ENCODE data around the gene SORBS1.

DNA sequence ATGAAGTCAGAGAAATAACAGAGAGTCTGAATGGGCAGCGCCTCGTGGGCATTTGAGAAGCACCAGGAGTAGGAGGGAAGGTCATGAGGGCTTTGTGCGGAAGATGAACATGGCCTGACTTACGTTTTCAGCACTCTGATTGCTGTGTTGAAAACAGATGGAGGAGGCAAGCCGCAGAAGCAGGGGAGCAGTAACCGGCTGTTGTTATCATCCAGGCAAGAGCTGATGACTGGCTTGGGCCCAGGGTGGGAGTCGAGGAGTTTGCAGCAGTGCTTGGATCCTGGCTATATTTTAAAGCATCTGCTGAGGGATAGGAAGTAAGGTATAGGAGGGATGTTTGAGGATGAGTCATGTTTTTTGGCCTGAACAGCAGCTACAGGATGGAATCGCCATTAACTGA, 257.6 kb downstream of the SORBS1 start:
- TF ChIP-seq, protein P1, sequence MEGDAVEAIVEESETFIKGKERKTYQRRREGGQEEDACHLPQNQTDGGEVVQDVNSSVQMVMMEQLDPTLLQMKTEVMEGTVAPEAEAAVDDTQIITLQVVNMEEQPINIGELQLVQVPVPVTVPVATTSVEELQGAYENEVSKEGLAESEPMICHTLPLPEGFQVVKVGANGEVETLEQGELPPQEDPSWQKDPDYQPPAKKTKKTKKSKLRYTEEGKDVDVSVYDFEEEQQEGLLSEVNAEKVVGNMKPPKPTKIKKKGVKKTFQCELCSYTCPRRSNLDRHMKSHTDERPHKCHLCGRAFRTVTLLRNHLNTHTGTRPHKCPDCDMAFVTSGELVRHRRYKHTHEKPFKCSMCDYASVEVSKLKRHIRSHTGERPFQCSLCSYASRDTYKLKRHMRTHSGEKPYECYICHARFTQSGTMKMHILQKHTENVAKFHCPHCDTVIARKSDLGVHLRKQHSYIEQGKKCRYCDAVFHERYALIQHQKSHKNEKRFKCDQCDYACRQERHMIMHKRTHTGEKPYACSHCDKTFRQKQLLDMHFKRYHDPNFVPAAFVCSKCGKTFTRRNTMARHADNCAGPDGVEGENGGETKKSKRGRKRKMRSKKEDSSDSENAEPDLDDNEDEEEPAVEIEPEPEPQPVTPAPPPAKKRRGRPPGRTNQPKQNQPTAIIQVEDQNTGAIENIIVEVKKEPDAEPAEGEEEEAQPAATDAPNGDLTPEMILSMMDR (IDR thresholded peaks at IDR 0.05; ENCODE audit: poor library complexity), result no peak
- TF ChIP-seq EZH2 (IDR thresholded peaks at IDR 0.05; ENCODE audit: borderline replicate concordance), result no peak

Measured in hepatocyte (in vitro differentiated cells).